HCT116 (cell line): ENCODE data around the gene SYT7. TPM values are rescaled to one million over a fixed set of nuclear protein-coding genes. Genes with fewer than 3 reads are reported as not detected.

Source experiments
- ATAC-seq: fragments of 200-7000 bp; cut with Tn5 transposase; 2 replicates; pipeline ENCODE4 v1.9.1; 2020; ENCODE audit warnings: mild to moderate bottlenecking, moderate library complexity
- BruUV-seq: library from RNA; stranded (reverse); fragments of 400-500 nt; replicated peaks from 2 replicates; lab custom pipeline; 2021; lab: Mats Ljungman, UMichigan
- CTCF ChIA-PET: fragments of 300-600 bp; sonication (Branson Sonifier 250); formaldehyde crosslinking; loops from one replicate; lab custom pipeline; 2021; ENCODE audit warnings: antibody characterized with exemption; lab: Charles Lee
- POLR2A ChIA-PET: fragments of 300-600, 350-600 bp; sonication (Branson Sonifier 250); formaldehyde crosslinking; loops from one replicate; lab custom pipeline; 2021; ENCODE audit warnings: antibody characterized with exemption; lab: Charles Lee
- RAD21 ChIA-PET, 2 experiments: fragments of 300-600 bp; sonication (Branson Sonifier 250); formaldehyde crosslinking; loops; one replicate each; lab custom pipeline; 2023; ENCODE audit warnings: low total read pairs in 2 of 2; ENCODE audit not compliant: uncharacterized antibody in 2 of 2, unreplicated experiment in 2 of 2, low non-redundant PET in 1 of 2; lab: Charles Lee
- DNase-seq: peaks from one replicate; pipeline ENCODE4 v3.0.0-alpha.2; 2010; ENCODE audit warnings: low read depth, low spot score
- H2AFZ ChIP-seq: fragments of 200-600 bp; shearing (Covaris generic), sonication (generic); 2 replicates; pipeline ENCODE4 v1.6.1; 2017; ENCODE audit warnings: low read depth, mixed run types, mixed read lengths, antibody characterized with exemption, low read length; ENCODE audit not compliant: poor library complexity, severe bottlenecking
- H3K27ac ChIP-seq: 2 replicates; pipeline ENCODE4 v1.5.1; 2012; ENCODE audit warnings: low read depth, low read length
- H3K27me3 ChIP-seq: fragments of 200-600 bp; sonication (generic); 2 replicates; pipeline ENCODE4 v1.6.1; 2016; ENCODE audit warnings: mixed run types, low read length, mixed read lengths; ENCODE audit not compliant: insufficient read depth
- H3K36me3 ChIP-seq, 2 experiments: fragments of 200-500 bp in 1 of 2; fragments of 200-600 bp in 1 of 2; sonication (Bioruptor generic) in 1 of 2; sonication (generic) in 1 of 2; 2 replicates each; pipeline versions ENCODE4 v1.5.1 to v1.6.1; 2014 to 2016; ENCODE audit warnings: low read length in 2 of 2, inconsistent platforms in 1 of 2, mixed read lengths in 1 of 2, mixed run types in 1 of 2; ENCODE audit not compliant: insufficient read depth in 2 of 2, control insufficient read depth in 1 of 2
- H3K4me1 ChIP-seq, 2 experiments: fragments of 200-600 bp in 1 of 2; sonication (generic) in 1 of 2; 2 replicates each; pipeline versions ENCODE4 v1.5.1 to v1.6.1; 2012 to 2017; ENCODE audit warnings: low read length in 2 of 2, inconsistent platforms in 1 of 2, mild to moderate bottlenecking in 1 of 2, mixed read lengths in 1 of 2, mixed run types in 1 of 2, moderate library complexity in 1 of 2; ENCODE audit not compliant: insufficient read depth in 2 of 2, control insufficient read depth in 1 of 2
- H3K4me2 ChIP-seq: fragments of 200-600 bp; sonication (generic); 2 replicates; pipeline ENCODE4 v1.6.1; 2017; ENCODE audit warnings: mixed run types, low read length, mixed read lengths
- H3K4me3 ChIP-seq, 2 experiments: fragments of 200-600 bp in 1 of 2; sonication (generic) in 1 of 2; replicated peaks in 1 of 2; 2 replicates each; pipeline ENCODE4 v1.5.1; 2011 to 2016; ENCODE audit warnings: low read length in 2 of 2, control low read depth in 1 of 2, low read depth in 1 of 2, mild to moderate bottlenecking in 1 of 2, mixed read lengths in 1 of 2, mixed run types in 1 of 2
- H3K79me2 ChIP-seq: fragments of 200-600 bp; sonication (generic); 2 replicates; pipeline ENCODE4 v1.6.1; 2017; ENCODE audit warnings: mild to moderate bottlenecking, mixed run types, low read length, moderate library complexity, mixed read lengths; ENCODE audit not compliant: insufficient read depth
- H3K9ac ChIP-seq: fragments of 200-600 bp; sonication (generic); 2 replicates; pipeline ENCODE4 v1.6.1; 2016; ENCODE audit warnings: low read length, mixed read lengths
- H3K9me2 ChIP-seq: fragments of 200-600 bp; sonication (generic), shearing (Covaris generic); 2 replicates; pipeline ENCODE4 v1.6.1; 2017; ENCODE audit warnings: mixed run types, mild to moderate bottlenecking, moderate library complexity; ENCODE audit not compliant: insufficient read depth
- H3K9me3 ChIP-seq, 2 experiments: fragments of 200-500 bp in 1 of 2; fragments of 200-600 bp in 1 of 2; sonication (Bioruptor generic) in 1 of 2; sonication (generic) in 1 of 2; 2 replicates each; pipeline ENCODE4 v1.6.1; 2014 to 2017; ENCODE audit warnings: low read length in 2 of 2, mixed read lengths in 2 of 2, inconsistent platforms in 1 of 2, low read depth in 1 of 2, mild to moderate bottlenecking in 1 of 2, mixed run types in 1 of 2, moderate library complexity in 1 of 2; ENCODE audit not compliant: control insufficient read depth in 1 of 2, insufficient read depth in 1 of 2
- H4K20me1 ChIP-seq: fragments of 200-600 bp; sonication (generic), shearing (Covaris generic); 2 replicates; pipeline ENCODE4 v1.6.1; 2017; ENCODE audit warnings: mixed run types, mild to moderate bottlenecking, moderate library complexity; ENCODE audit not compliant: insufficient read depth
- ATF3 ChIP-seq: IDR thresholded peaks from 2 replicates; pipeline ENCODE4 v1.6.1; 2012
- CBX3 ChIP-seq: IDR thresholded peaks from 2 replicates; pipeline ENCODE4 v1.6.1; 2012; ENCODE audit warnings: low read depth
- CEBPB ChIP-seq: IDR thresholded peaks from 2 replicates; pipeline ENCODE4 v1.6.1; 2012; ENCODE audit warnings: low read depth
- EGR1 ChIP-seq: IDR thresholded peaks from 2 replicates; pipeline ENCODE4 v1.6.1; 2012; ENCODE audit warnings: low read depth
- EZH2 ChIP-seq: fragments of 200-600 bp; sonication (generic); IDR thresholded peaks from 2 replicates; pipeline ENCODE4 v1.6.1; 2017; ENCODE audit warnings: antibody characterized with exemption, mixed run types
- EZH2phosphoT487 ChIP-seq: fragments of 200-600 bp; IDR thresholded peaks from 2 replicates; pipeline ENCODE4 v1.6.1; 2018; ENCODE audit warnings: antibody characterized with exemption, borderline replicate concordance
- FOSL1 ChIP-seq: IDR thresholded peaks from 2 replicates; pipeline ENCODE4 v1.6.1; 2012; ENCODE audit warnings: low read depth
- JUND ChIP-seq: IDR thresholded peaks from 2 replicates; pipeline ENCODE4 v1.6.1; 2012
- POLR2A ChIP-seq: IDR thresholded peaks from 2 replicates; pipeline ENCODE4 v1.7.0; 2011; ENCODE audit warnings: borderline replicate concordance; ENCODE audit not compliant: insufficient read depth, insufficient read length; ENCODE audit errors: extremely low read depth
- POLR2AphosphoS5 ChIP-seq: IDR thresholded peaks from 2 replicates; pipeline ENCODE4 v1.6.1; 2011; ENCODE audit warnings: mild to moderate bottlenecking, low read depth, low read length, moderate library complexity
- RAD21 ChIP-seq: IDR thresholded peaks from 2 replicates; pipeline ENCODE4 v1.6.1; 2012; ENCODE audit warnings: low read depth, mild to moderate bottlenecking
- SIN3A ChIP-seq: IDR thresholded peaks from 2 replicates; pipeline ENCODE4 v1.6.1; 2012; ENCODE audit warnings: low read depth
- SP1 ChIP-seq: IDR thresholded peaks from 2 replicates; pipeline ENCODE4 v1.6.1; 2012; ENCODE audit warnings: low read depth
- SRF ChIP-seq: IDR thresholded peaks from 2 replicates; pipeline ENCODE4 v1.6.1; 2012; ENCODE audit warnings: low read depth
- YY1 ChIP-seq: IDR thresholded peaks from 2 replicates; pipeline ENCODE4 v1.6.1; 2011; ENCODE audit warnings: low read length, low read depth, moderate library complexity, mild to moderate bottlenecking; ENCODE audit not compliant: insufficient replicate concordance; ENCODE audit errors: extremely low read depth
- ZBTB33 ChIP-seq: IDR thresholded peaks from 2 replicates; pipeline ENCODE4 v1.6.1; 2011; ENCODE audit warnings: mild to moderate bottlenecking, low read length, moderate library complexity; ENCODE audit not compliant: insufficient replicate concordance; ENCODE audit errors: extremely low read depth
- ZFX ChIP-seq: fragments of 450-650 bp; IDR thresholded peaks from 2 replicates; pipeline ENCODE4 v1.6.1; 2017
- ZNF274 ChIP-seq: fragments of 200-500 bp; sonication (Bioruptor generic); IDR thresholded peaks from 2 replicates; pipeline ENCODE4 v1.6.1; 2014; ENCODE audit warnings: mild to moderate bottlenecking, low read depth, low read length, inconsistent platforms
- intact Hi-C: fragments of 100-400 bp; cut with micrococcal nuclease; formaldehyde crosslinking; loops from 2 replicates; pipeline ENCODE4 v1.10.0; 2022
- total RNA-seq: library from RNA; stranded (reverse); gene quantifications from one replicate; pipeline ENCODE4 v1.2.1, GENCODE V29; 2021; ENCODE audit not compliant: unreplicated experiment

The SYT7 gene
- total RNA-seq, 1 experiment from 2014 or later, result 27.4 TPM

- RAD21 ChIA-PET, result no interaction called here
- TF ChIP-seq ATF3 (no peak), EZH2phosphoT487 (no peak), EZH2 (no peak), FOSL1 (no peak), POLR2A (no peak), SP1 (no peak), SIN3A (no peak), ZFX (no peak), JUND (no peak), RAD21 (no peak), CBX3 (no peak), SRF (no peak), ZBTB33 (no peak), POLR2AphosphoS5 (no peak), EGR1 (no peak), ZNF274 (no peak), YY1 (no peak), CEBPB (no peak)
- Histone ChIP-seq H3K27me3 (no peaks in the 10 kb centered on the region), H2AFZ (no peak overlapping the region), H3K4me2 (no peak overlapping the region), H3K4me1 (peaks cover 14 to 20% of the 10 kb centered on the region in 2 experiments; a peak in 2 of 4 replicates), H3K27ac (no peak overlapping the region), H3K36me3 (no peaks in the 10 kb centered on the region), H3K9ac (no peak overlapping the region), H3K4me3 (no peak overlapping the region), H4K20me1 (no peaks in the 10 kb centered on the region), H3K9me3 (no peaks in the 10 kb centered on the region), H3K79me2 (no peaks in the 10 kb centered on the region), H3K9me2 (no peaks in the 10 kb centered on the region)
- CTCF ChIA-PET, result no interaction called here
- POLR2A ChIA-PET, result no interaction called here
- ATAC-seq (no peak), DNase-seq (no peak)
- intact Hi-C loops, result no loop called here
- no TSS peak for BruUV-seq
Observed at GRCh38 chr11:61610905-61611304, 30.0 kb upstream of the SYT7 start.
